HepG2 (cell line): ENCODE measurements around the gene UNKL. TPM values are rescaled to one million over a fixed set of nuclear protein-coding genes. Genes with fewer than 3 reads are reported as not detected.
A peak's percentile ranks its signal among the peaks of the same experiment; 100 is the strongest.

ENCODE experiments used
- ARID3A ChIP-seq: IDR thresholded peaks from 2 replicates; pipeline ENCODE4 v1.6.1; 2012; ENCODE audit warnings: low read depth, low read length, improper control_type of control experiment
- CERS6 ChIP-seq: sonication (generic); formaldehyde crosslinking; IDR thresholded peaks from 2 replicates; pipeline ENCODE4 v1.5.0; 2020; ENCODE audit warnings: missing genetic modification reagents
- HNF4A ChIP-seq: sonication (generic); formaldehyde crosslinking; IDR thresholded peaks from 2 replicates; pipeline ENCODE4 v1.4.0; 2020; ENCODE audit warnings: missing genetic modification reagents
- ISL2 ChIP-seq: sonication (generic); formaldehyde crosslinking; IDR thresholded peaks from 2 replicates; pipeline ENCODE4 v1.5.0; 2020; ENCODE audit warnings: missing genetic modification reagents
- MAZ ChIP-seq, 2 experiments: sonication (generic) in 1 of 2; formaldehyde crosslinking in 1 of 2; IDR thresholded peaks; 2 replicates each; pipeline versions ENCODE4 v1.5.0 to v1.6.1; 2012 to 2020; ENCODE audit warnings: low read depth in 2 of 2, mild to moderate bottlenecking in 2 of 2, borderline replicate concordance in 1 of 2, improper control_type of control experiment in 1 of 2, low read length in 1 of 2, missing genetic modification reagents in 1 of 2, moderate library complexity in 1 of 2
- PHF20 ChIP-seq: sonication (generic); formaldehyde crosslinking; IDR thresholded peaks from 2 replicates; pipeline ENCODE4 v1.5.0; 2020; ENCODE audit warnings: mild to moderate bottlenecking, missing genetic modification reagents
- PRDM15 ChIP-seq: sonication (generic); formaldehyde crosslinking; IDR thresholded peaks from 2 replicates; pipeline ENCODE4 v1.4.0; 2020; ENCODE audit warnings: missing genetic modification reagents
- RERE ChIP-seq: IDR thresholded peaks from 2 replicates; pipeline ENCODE4 v1.6.1; 2016; ENCODE audit warnings: low read depth, missing genetic modification reagents, missing compliant biosample characterization
- SIN3A ChIP-seq: IDR thresholded peaks from 2 replicates; pipeline ENCODE4 v1.6.1; 2011; ENCODE audit warnings: low read depth, mild to moderate bottlenecking, control low read depth, low read length, borderline replicate concordance
- ZFX ChIP-seq: sonication (generic); formaldehyde crosslinking; IDR thresholded peaks from 2 replicates; pipeline ENCODE4 v1.4.0; 2020; ENCODE audit warnings: mild to moderate bottlenecking, low read depth, missing genetic modification reagents, moderate library complexity
- ZMYM2 ChIP-seq: sonication (generic); formaldehyde crosslinking; IDR thresholded peaks from 2 replicates; pipeline ENCODE4 v1.8.0; 2022; ENCODE audit warnings: mild to moderate bottlenecking, missing genetic modification reagents
- ZNF280B ChIP-seq: sonication (generic); formaldehyde crosslinking; IDR thresholded peaks from 2 replicates; pipeline ENCODE4 v1.5.0; 2020; ENCODE audit warnings: missing genetic modification reagents, mild to moderate bottlenecking, borderline replicate concordance
- ZNF7 ChIP-seq: IDR thresholded peaks from 2 replicates; pipeline ENCODE4 v1.6.1; 2016; ENCODE audit warnings: missing biosample characterization, missing genetic modification reagents
- ZNF83 ChIP-seq: sonication (generic); formaldehyde crosslinking; IDR thresholded peaks from 2 replicates; pipeline ENCODE4 v1.4.0; 2020; ENCODE audit warnings: missing genetic modification reagents, mild to moderate bottlenecking, borderline replicate concordance
- polyA plus RNA-seq, 8 experiments: library from polyadenylated mRNA; depleted of rRNA in 3 of 8; stranded (reverse) in 7 of 8; unstranded in 1 of 8; fragments of >200 nt; fragmentation: Illumina TruSeq in 4 of 8; extraction: Trizol in 4 of 8; gene quantifications; 2 replicates each; pipeline versions ENCODE4 v1.2.1 to v1.2.3, GENCODE V29; 2011 to 2016; ENCODE audit warnings: low read depth in 4 of 8, missing spikeins in 1 of 8, mixed read lengths in 1 of 8; ENCODE audit not compliant: insufficient read depth in 1 of 8
- total RNA-seq, 5 experiments: library from RNA; depleted of rRNA; stranded (reverse); fragments of >200 nt; fragmentation: Illumina TruSeq; extraction: Trizol; gene quantifications; 2 replicates each; pipeline ENCODE4 v1.2.3, GENCODE V29; 2016; ENCODE audit warnings: low read depth in 1 of 5

UNKL gene
- total and polyA plus RNA-seq, 2 of the 13 experiments (the other 11 are each of a cell fraction or from before 2014, with no cell fraction given), result 10.4 to 17.6 TPM

GRCh38 chr16:1378087-1378803 lies 36.3 kb downstream of the UNKL start (continued):
- no peak for TF ChIP-seq ZNF7 (CRISPR knock-in tag)
- TF ChIP-seq MAZ (IDR thresholded peaks at IDR 0.05; ENCODE audit: borderline replicate concordance, low read depth, low read length), result no peak
- no peak for TF ChIP-seq MAZ (CRISPR knock-in tag; IDR thresholded peaks at IDR 0.05; ENCODE audit: low read depth)
- TF ChIP-seq RERE, result no peak
- 0 out of 2 replicates have a peak, but pooled peaks have one; percentile 1 for TF ChIP-seq ZFX (CRISPR knock-in tag)
- peak; percentile 39; the same call in 1 of the 2 replicates for TF ChIP-seq HNF4A (CRISPR knock-in tag)
- TF ChIP-seq ARID3A, result no peak
- peak; percentile 14; the same call in 1 of the 2 replicates for TF ChIP-seq ZNF280B (CRISPR knock-in tag)
- TF ChIP-seq PHF20, result 0 out of 2 replicates have a peak, but pooled peaks have one; percentile 21
- TF ChIP-seq ZMYM2 (CRISPR knock-in tag), result no peak
- no peak for TF ChIP-seq SIN3A
- no peak for TF ChIP-seq ISL2
- no peak for TF ChIP-seq ZNF83 (CRISPR knock-in tag)
- no peak for TF ChIP-seq CERS6 (CRISPR knock-in tag)
- no peak for TF ChIP-seq PRDM15 (CRISPR knock-in tag)
